Measurements from ENCODE around the gene SEC23A. TPM values are rescaled to one million over a fixed set of nuclear protein-coding genes. Genes with fewer than 3 reads are reported as not detected.
"Not testable (repeated sequence)": the region's sequence is repeated elsewhere in the genome, so short reads cannot be mapped to it uniquely, and the experiment has no call there.

Gene SEC23A
- total RNA-seq, 1 experiment from 2014 or later = 62.9 TPM

DNA sequence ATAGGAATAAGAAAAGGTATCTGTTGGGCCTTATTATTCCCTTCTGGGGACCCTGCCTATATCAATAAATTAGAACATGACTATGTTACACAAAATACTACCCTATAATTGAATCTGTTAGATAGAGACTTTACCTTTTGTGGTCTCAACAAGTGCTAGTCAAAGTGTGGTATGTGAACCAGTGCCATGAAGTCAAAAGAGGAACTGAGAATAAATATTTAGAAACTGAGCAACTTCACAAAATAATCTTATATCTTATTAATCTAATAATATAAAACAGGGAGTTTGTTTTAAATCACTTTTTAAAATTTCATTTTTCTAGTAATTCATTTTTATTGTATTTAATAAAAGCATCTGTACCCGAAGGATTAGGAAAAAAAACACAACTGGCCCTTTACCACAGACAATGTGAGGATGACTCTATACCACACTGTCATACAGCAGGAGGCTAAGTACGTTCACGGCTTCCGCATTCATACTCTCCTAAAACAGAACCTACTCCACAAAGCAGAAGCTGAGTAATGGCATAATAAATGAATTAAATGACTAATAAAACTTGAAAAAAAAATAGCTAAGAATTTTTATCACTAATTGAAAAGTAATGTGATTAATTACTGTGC lies 42.1 kb downstream of the SEC23A start (continued):
- TF ChIP-seq ZMAT4 (CRISPR knock-in tag; IDR thresholded peaks at IDR 0.05) = no peak
- TF ChIP-seq GABPB1 (CRISPR knock-in tag; IDR thresholded peaks at IDR 0.05) = no peak
- no peak for TF ChIP-seq CDX4 (CRISPR knock-in tag; IDR thresholded peaks at IDR 0.05; ENCODE audit: borderline replicate concordance)
- no peak for TF ChIP-seq NFYB (CRISPR knock-in tag; conservative IDR thresholded peaks at IDR 0.05; ENCODE audit: low read depth)
- no peak for TF ChIP-seq ZNF532 (CRISPR knock-in tag; IDR thresholded peaks at IDR 0.05; ENCODE audit: borderline replicate concordance)
- TF ChIP-seq ZNF263 (CRISPR knock-in tag; IDR thresholded peaks at IDR 0.05; ENCODE audit: low read depth) = no peak
- TF ChIP-seq, protein P1, sequence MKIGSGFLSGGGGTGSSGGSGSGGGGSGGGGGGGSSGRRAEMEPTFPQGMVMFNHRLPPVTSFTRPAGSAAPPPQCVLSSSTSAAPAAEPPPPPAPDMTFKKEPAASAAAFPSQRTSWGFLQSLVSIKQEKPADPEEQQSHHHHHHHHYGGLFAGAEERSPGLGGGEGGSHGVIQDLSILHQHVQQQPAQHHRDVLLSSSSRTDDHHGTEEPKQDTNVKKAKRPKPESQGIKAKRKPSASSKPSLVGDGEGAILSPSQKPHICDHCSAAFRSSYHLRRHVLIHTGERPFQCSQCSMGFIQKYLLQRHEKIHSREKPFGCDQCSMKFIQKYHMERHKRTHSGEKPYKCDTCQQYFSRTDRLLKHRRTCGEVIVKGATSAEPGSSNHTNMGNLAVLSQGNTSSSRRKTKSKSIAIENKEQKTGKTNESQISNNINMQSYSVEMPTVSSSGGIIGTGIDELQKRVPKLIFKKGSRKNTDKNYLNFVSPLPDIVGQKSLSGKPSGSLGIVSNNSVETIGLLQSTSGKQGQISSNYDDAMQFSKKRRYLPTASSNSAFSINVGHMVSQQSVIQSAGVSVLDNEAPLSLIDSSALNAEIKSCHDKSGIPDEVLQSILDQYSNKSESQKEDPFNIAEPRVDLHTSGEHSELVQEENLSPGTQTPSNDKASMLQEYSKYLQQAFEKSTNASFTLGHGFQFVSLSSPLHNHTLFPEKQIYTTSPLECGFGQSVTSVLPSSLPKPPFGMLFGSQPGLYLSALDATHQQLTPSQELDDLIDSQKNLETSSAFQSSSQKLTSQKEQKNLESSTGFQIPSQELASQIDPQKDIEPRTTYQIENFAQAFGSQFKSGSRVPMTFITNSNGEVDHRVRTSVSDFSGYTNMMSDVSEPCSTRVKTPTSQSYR (CRISPR knock-in tag; IDR thresholded peaks at IDR 0.05) = no peak
- TF ChIP-seq MYBL2 (CRISPR knock-in tag; IDR thresholded peaks at IDR 0.05) = no peak

- H3K4me3 Mint-ChIP-seq = no peak overlapping the region
These were observed 47.1 kb downstream of the SEC23A start for GRCh38 chr14:39055786-39056474.

DNA sequence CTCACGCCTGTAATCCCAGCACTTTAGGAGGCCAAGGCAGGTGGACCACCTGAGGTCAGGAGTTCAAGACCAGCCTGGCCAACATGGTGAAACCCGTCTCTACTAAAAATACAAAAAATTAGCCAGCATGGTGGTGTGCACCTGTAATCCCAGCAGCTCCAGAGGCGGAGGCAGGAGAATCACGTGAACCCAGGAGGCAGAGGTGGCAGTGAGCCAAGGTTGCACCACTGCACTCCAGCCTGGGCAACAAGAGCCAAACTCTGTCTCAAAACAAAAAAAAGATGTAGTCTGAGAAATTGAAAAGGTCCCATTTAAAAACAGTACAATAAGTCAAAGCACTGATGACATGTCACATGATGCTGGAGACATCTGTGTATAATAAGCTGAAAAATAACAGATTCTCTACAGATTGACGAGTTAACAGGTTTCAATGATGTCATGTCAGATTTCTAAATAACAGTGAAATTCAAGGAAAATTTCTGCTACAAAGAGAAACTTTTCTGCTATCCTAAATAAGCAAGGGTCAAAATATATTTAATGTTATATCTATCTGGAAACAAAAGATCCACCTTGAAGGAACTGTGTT lies 50.1 kb downstream of the SEC23A start:
- H3K27me3 Mint-ChIP-seq (ENCODE audit: low read depth); H3K27ac Mint-ChIP-seq; H3K4me3 Mint-ChIP-seq; DNase-seq (ENCODE audit: low spot score); ATAC-seq; H3K4me1 Mint-ChIP-seq; CTCF ChIA-PET; POLR2A ChIA-PET: not testable (repeated sequence)
- Mint-ChIP-seq H3K36me3 (peaks cover 79% of the 10 kb centered on the region), H3K9me3 (peaks cover 19% of the 10 kb centered on the region)

More at GRCh38 chr14:39055786-39056474, 47.1 kb downstream of the SEC23A start:
- Mint-ChIP-seq H3K27me3 (ENCODE audit: low read depth) (no peaks in the 10 kb centered on the region), H3K36me3 (peaks cover 95% of the 10 kb centered on the region), H3K27ac (no peak overlapping the region), H3K4me1 (no peaks in the 10 kb centered on the region), H3K9me3 (peaks cover 30% of the 10 kb centered on the region)
- no peak for DNase-seq (ENCODE audit: low spot score)
- ATAC-seq = no peak
- ChIA-PET POLR2A (no interaction called here), CTCF (interaction anchor here (0.7 to 1.2 kb wide), 2 partner anchors 40 to 84 kb away, joined by 3 to 4 read pairs; no protein-coding TSS in a partner anchor)
- TF ChIP-seq NFE2L1 (CRISPR knock-in tag; IDR thresholded peaks at IDR 0.05) (no peak), CDX4 (CRISPR knock-in tag; IDR thresholded peaks at IDR 0.05; ENCODE audit: borderline replicate concordance) (no peak), ZNF121 (CRISPR knock-in tag; IDR thresholded peaks at IDR 0.05) (no peak), ZNF263 (CRISPR knock-in tag; IDR thresholded peaks at IDR 0.05; ENCODE audit: low read depth) (no peak), TEAD4 (CRISPR knock-in tag; IDR thresholded peaks at IDR 0.05) (no peak), RORB (CRISPR knock-in tag; IDR thresholded peaks at IDR 0.05) (no peak), SP1 (CRISPR knock-in tag; conservative IDR thresholded peaks at IDR 0.05) (no peak)
- TF ChIP-seq, protein P2, sequence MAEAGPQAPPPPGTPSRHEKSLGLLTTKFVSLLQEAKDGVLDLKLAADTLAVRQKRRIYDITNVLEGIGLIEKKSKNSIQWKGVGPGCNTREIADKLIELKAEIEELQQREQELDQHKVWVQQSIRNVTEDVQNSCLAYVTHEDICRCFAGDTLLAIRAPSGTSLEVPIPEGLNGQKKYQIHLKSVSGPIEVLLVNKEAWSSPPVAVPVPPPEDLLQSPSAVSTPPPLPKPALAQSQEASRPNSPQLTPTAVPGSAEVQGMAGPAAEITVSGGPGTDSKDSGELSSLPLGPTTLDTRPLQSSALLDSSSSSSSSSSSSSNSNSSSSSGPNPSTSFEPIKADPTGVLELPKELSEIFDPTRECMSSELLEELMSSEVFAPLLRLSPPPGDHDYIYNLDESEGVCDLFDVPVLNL (CRISPR knock-in tag; IDR thresholded peaks at IDR 0.05; ENCODE audit: borderline replicate concordance, low read depth) = no peak

Measured in WTC11 (cell line).